COLO829 (cell line): Measurements from ENCODE around the gene ATP2A3.

ENCODE experiments used
- DNase-seq: peaks from one replicate; pipeline ENCODE4 v3.0.0; 2012; ENCODE audit warnings: low spot score

ATP2A3 gene

GRCh38 chr17:3910420-3911270, 53.6 kb downstream of the ATP2A3 start:
- no peak for DNase-seq

- no peak for DNase-seq
Observed at GRCh38 chr17:3909257-3909656, 55.0 kb downstream of the ATP2A3 start.

GRCh38 chr17:3907483-3908216, 56.6 kb downstream of the ATP2A3 start:
- DNase-seq: no peak

GRCh38 chr17:3906881-3907280, 57.4 kb downstream of the ATP2A3 start:
- DNase-seq: no peak

- no peak for DNase-seq
Observed at GRCh38 chr17:3905017-3905520, 59.2 kb downstream of the ATP2A3 start.

- no peak for DNase-seq
Observed at GRCh38 chr17:3904501-3904900, 59.7 kb downstream of the ATP2A3 start.

- no peak for DNase-seq
Observed at GRCh38 chr17:3903881-3904290, 60.4 kb downstream of the ATP2A3 start.

GRCh38 chr17:3903051-3903825, 61.0 kb downstream of the ATP2A3 start:
- DNase-seq: no peak

GRCh38 chr17:3900646-3901045, 63.6 kb downstream of the ATP2A3 start:
- no peak for DNase-seq

GRCh38 chr17:3897731-3898130, 66.5 kb downstream of the ATP2A3 start:
- DNase-seq: no peak

GRCh38 chr17:3896968-3897235, 67.3 kb downstream of the ATP2A3 start:
- DNase-seq: no peak

- DNase-seq: no peak
Observed at GRCh38 chr17:3896108-3896967, 67.9 kb downstream of the ATP2A3 start.

GRCh38 chr17:3895354-3895753, 68.9 kb downstream of the ATP2A3 start:
- DNase-seq: no peak

GRCh38 chr17:3894911-3895343, 69.3 kb downstream of the ATP2A3 start:
- no peak for DNase-seq

GRCh38 chr17:3894188-3894587, 70.0 kb downstream of the ATP2A3 start:
- DNase-seq: no peak

GRCh38 chr17:3893720-3894116, 70.5 kb downstream of the ATP2A3 start:
- DNase-seq: no peak

- peak; percentile 86 for DNase-seq
Observed at GRCh38 chr17:3893003-3893719, 71.1 kb downstream of the ATP2A3 start, which contains the start of gene CAMKK1. CAMKK1 (minus strand) TSS chr17:3893053; CDS start chr17:3885687, 7,366 bp downstream.

GRCh38 chr17:3892095-3892998, 71.9 kb downstream of the ATP2A3 start:
- DNase-seq: peak; percentile 59

- DNase-seq: no peak
Observed at GRCh38 chr17:3891626-3892094, 72.6 kb downstream of the ATP2A3 start.

- no peak for DNase-seq
Observed at GRCh38 chr17:3890878-3891219, 73.4 kb downstream of the ATP2A3 start.
